HCT116 (cell line): ENCODE data around the gene ISOC2.

Source experiments
- CTCF ChIP-seq, 3 experiments: fragments of 200-600 bp in 1 of 3; sonication (generic) in 1 of 3; IDR thresholded peaks in 2 of 3; conservative IDR thresholded peaks in 1 of 3; 2 replicates each; pipeline ENCODE4 v1.5.1; 2012 to 2017; ENCODE audit warnings: low read depth in 2 of 3, low read length in 2 of 3, antibody characterized with exemption in 1 of 3, borderline replicate concordance in 1 of 3, control low read depth in 1 of 3, mild to moderate bottlenecking in 1 of 3, mixed read lengths in 1 of 3, mixed run types in 1 of 3, moderate library complexity in 1 of 3; ENCODE audit not compliant: insufficient read depth in 1 of 3
- EGR1 ChIP-seq: IDR thresholded peaks from 2 replicates; pipeline ENCODE4 v1.6.1; 2012; ENCODE audit warnings: low read depth
- POLR2A ChIP-seq: IDR thresholded peaks from 2 replicates; pipeline ENCODE4 v1.7.0; 2011; ENCODE audit warnings: borderline replicate concordance; ENCODE audit not compliant: insufficient read depth, insufficient read length; ENCODE audit errors: extremely low read depth
- TF ChIP-seq, protein P1 (sequence below): IDR thresholded peaks from 2 replicates; pipeline ENCODE4 v1.6.1; 2012

- TF ChIP-seq, protein P1, sequence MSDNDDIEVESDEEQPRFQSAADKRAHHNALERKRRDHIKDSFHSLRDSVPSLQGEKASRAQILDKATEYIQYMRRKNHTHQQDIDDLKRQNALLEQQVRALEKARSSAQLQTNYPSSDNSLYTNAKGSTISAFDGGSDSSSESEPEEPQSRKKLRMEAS: no peak
- no peak for TF ChIP-seq POLR2A
- TF ChIP-seq EGR1: no peak
- no peak for TF ChIP-seq CTCF (IDR thresholded peaks at IDR 0.05 in 2 of 3, conservative IDR thresholded peaks at IDR 0.05 in 1 of 3; ENCODE audit: borderline replicate concordance in 1 of 3, insufficient read depth in 1 of 3, low read depth in 2 of 3, low read length in 2 of 3)
Observed at GRCh38 chr19:55508120-55508519, 46.7 kb upstream of the ISOC2 start.
